PFSK-1 (cell line): ENCODE measurements around the gene FKBP15.

Experiments
- FOXP2 ChIP-seq: optimal IDR thresholded peaks from 2 replicates; pipeline ENCODE3; 2011; ENCODE audit warnings: borderline replicate concordance, control low read depth, inconsistent platforms; ENCODE audit not compliant: insufficient read depth; ENCODE audit errors: extremely low read length, extremely low read depth
- POLR2AphosphoS5 ChIP-seq: IDR thresholded peaks from 2 replicates; pipeline ENCODE4 v1.6.1; 2012; ENCODE audit warnings: low read depth, mild to moderate bottlenecking, control low read depth, low read length, moderate library complexity
- REST ChIP-seq, 2 experiments: IDR thresholded peaks; 2 replicates each; pipeline versions ENCODE4 v1.6.1 to v1.8.0; 2011 to 2012; ENCODE audit warnings: low read depth in 2 of 2, low read length in 2 of 2, control low read depth in 1 of 2, inconsistent platforms in 1 of 2, mild to moderate bottlenecking in 1 of 2, moderate library complexity in 1 of 2; ENCODE audit not compliant: insufficient read depth in 1 of 2
- SIN3A ChIP-seq: IDR thresholded peaks from 2 replicates; pipeline ENCODE4 v1.6.1; 2012; ENCODE audit warnings: mild to moderate bottlenecking, low read length, moderate library complexity, borderline replicate concordance; ENCODE audit not compliant: insufficient read depth
- TAF1 ChIP-seq: IDR thresholded peaks from 2 replicates; pipeline ENCODE4 v1.6.1; 2012; ENCODE audit warnings: low read length, control low read depth, borderline replicate concordance; ENCODE audit not compliant: insufficient read depth

The FKBP15 gene

GRCh38 chr9:113266174-113266573, 45.1 kb upstream of the FKBP15 start:
- no peak for TF ChIP-seq FOXP2
- no peak for TF ChIP-seq REST (IDR thresholded peaks at IDR 0.05; ENCODE audit: insufficient read depth in 1 of 2, low read depth in 2 of 2, low read length in 2 of 2)
- no peak for TF ChIP-seq TAF1
- TF ChIP-seq SIN3A = no peak
- TF ChIP-seq POLR2AphosphoS5 = no peak

GRCh38 chr9:113261917-113262671, 41.0 kb upstream of the FKBP15 start:
- TF ChIP-seq POLR2AphosphoS5 = no peak

GRCh38 chr9:113258282-113258681, 37.2 kb upstream of the FKBP15 start:
- TF ChIP-seq POLR2AphosphoS5 (no peak), TAF1 (no peak), SIN3A (no peak), REST (IDR thresholded peaks at IDR 0.05; ENCODE audit: insufficient read depth in 1 of 2, low read depth in 2 of 2, low read length in 2 of 2) (no peak)

GRCh38 chr9:113257863-113258262, 36.8 kb upstream of the FKBP15 start:
- no peak for TF ChIP-seq SIN3A

GRCh38 chr9:113255438-113255837, 34.4 kb upstream of the FKBP15 start:
- no peak for TF ChIP-seq TAF1
- no peak for TF ChIP-seq POLR2AphosphoS5
- TF ChIP-seq SIN3A = no peak
- no peak for TF ChIP-seq FOXP2
- no peak for TF ChIP-seq REST (IDR thresholded peaks at IDR 0.05; ENCODE audit: insufficient read depth in 1 of 2, low read depth in 2 of 2, low read length in 2 of 2)

GRCh38 chr9:113254991-113255390, 33.9 kb upstream of the FKBP15 start:
- no peak for TF ChIP-seq FOXP2
- no peak for TF ChIP-seq SIN3A
- no peak for TF ChIP-seq REST (IDR thresholded peaks at IDR 0.05; ENCODE audit: insufficient read depth in 1 of 2, low read depth in 2 of 2, low read length in 2 of 2)
- no peak for TF ChIP-seq TAF1
- no peak for TF ChIP-seq POLR2AphosphoS5
